Cardiac muscle cell (in vitro differentiated cells and primary cell): Measurements from ENCODE around the gene SLC26A4. TPM values are rescaled to one million over a fixed set of nuclear protein-coding genes. Genes with fewer than 3 reads are reported as not detected.
A peak's percentile ranks its signal among the peaks of the same experiment; 100 is the strongest.

Experiments used
- DNase-seq, 2 donors: peaks; one replicate each; pipeline versions ENCODE4 v3.0.0 to v3.0.0-alpha.2; 2010 to 2017; ENCODE audit warnings: low read depth in 1 of 2, low spot score in 1 of 2
- H3K27ac ChIP-seq: fragments of 200-600 bp; sonication (generic); 2 replicates; pipeline ENCODE4 v1.5.1; 2016
- H3K27me3 ChIP-seq: fragments of 200-600 bp; sonication (generic); 2 replicates; pipeline ENCODE4 v1.6.0; 2016; ENCODE audit warnings: control low read depth
- H3K36me3 ChIP-seq: fragments of 200-600 bp; sonication (generic); 2 replicates; pipeline ENCODE4 v1.5.1; 2016; ENCODE audit warnings: control low read depth
- H3K4me1 ChIP-seq: fragments of 200-600 bp; sonication (generic); 2 replicates; pipeline ENCODE4 v1.8.1; 2017; ENCODE audit warnings: low read depth, mild to moderate bottlenecking, mixed run types
- H3K4me3 ChIP-seq: fragments of 200-600 bp; sonication (generic); 2 replicates; pipeline ENCODE4 v1.5.1; 2016; ENCODE audit warnings: mild to moderate bottlenecking
- H3K9me3 ChIP-seq: fragments of 200-600 bp; sonication (generic); 2 replicates; pipeline ENCODE4 v1.5.1; 2017; ENCODE audit warnings: low read depth, mild to moderate bottlenecking, control low read depth
- polyA plus RNA-seq: library from polyadenylated mRNA; unstranded; fragments of >200 nt; fragmentation: Nextera tagmentation; extraction: Ambion mirVana; gene quantifications from 2 replicates; pipeline ENCODE4 v1.2.1, GENCODE V29; 2016
- total RNA-seq: library from RNA; depleted of rRNA; stranded (reverse); fragments of >200 nt; gene quantifications from 2 replicates; pipeline ENCODE4 v1.2.3, GENCODE V29; 2016
- TF ChIP-seq, protein P1 (sequence below): IDR thresholded peaks from 2 replicates; pipeline ENCODE4 v1.5.1; 2012; ENCODE audit warnings: low read depth, mild to moderate bottlenecking, low read length

SLC26A4 gene
- total and polyA plus RNA-seq, 2 experiments from 2014 or later: 0.89 TPM; not detected in 1

- Histone ChIP-seq H3K4me3 (no peak overlapping the region), H3K27me3 (peaks cover 90% of the 10 kb centered on the region), H3K36me3 (no peaks in the 10 kb centered on the region), H3K9me3 (no peaks in the 10 kb centered on the region), H3K4me1 (no peaks in the 10 kb centered on the region), H3K27ac (no peak overlapping the region)
- TF ChIP-seq, protein P1, sequence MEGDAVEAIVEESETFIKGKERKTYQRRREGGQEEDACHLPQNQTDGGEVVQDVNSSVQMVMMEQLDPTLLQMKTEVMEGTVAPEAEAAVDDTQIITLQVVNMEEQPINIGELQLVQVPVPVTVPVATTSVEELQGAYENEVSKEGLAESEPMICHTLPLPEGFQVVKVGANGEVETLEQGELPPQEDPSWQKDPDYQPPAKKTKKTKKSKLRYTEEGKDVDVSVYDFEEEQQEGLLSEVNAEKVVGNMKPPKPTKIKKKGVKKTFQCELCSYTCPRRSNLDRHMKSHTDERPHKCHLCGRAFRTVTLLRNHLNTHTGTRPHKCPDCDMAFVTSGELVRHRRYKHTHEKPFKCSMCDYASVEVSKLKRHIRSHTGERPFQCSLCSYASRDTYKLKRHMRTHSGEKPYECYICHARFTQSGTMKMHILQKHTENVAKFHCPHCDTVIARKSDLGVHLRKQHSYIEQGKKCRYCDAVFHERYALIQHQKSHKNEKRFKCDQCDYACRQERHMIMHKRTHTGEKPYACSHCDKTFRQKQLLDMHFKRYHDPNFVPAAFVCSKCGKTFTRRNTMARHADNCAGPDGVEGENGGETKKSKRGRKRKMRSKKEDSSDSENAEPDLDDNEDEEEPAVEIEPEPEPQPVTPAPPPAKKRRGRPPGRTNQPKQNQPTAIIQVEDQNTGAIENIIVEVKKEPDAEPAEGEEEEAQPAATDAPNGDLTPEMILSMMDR: no peak
- DNase-seq: peak in 1 of 2 donors; percentile 83
These were observed 962 bp upstream of the SLC26A4 start for GRCh38 chr7:107659666-107660065.

GRCh38 chr7:107661081-107661864 is 645 bp downstream of the SLC26A4 start:
- H3K4me3 ChIP-seq: peak overlapping the region; percentile 30
- no peaks in the 10 kb centered on the region for H3K36me3 ChIP-seq
- H3K27me3 ChIP-seq: peaks cover 99% of the 10 kb centered on the region
- H3K4me1 ChIP-seq: no peaks in the 10 kb centered on the region
- H3K9me3 ChIP-seq: no peaks in the 10 kb centered on the region
- no peak overlapping the region for H3K27ac ChIP-seq
- DNase-seq: peak; percentile 65 to 74
- TF ChIP-seq, protein P1: peak; percentile 37

- Histone ChIP-seq H3K27me3 (peaks cover 99% of the 10 kb centered on the region), H3K9me3 (no peaks in the 10 kb centered on the region), H3K36me3 (no peaks in the 10 kb centered on the region), H3K4me3 (peak overlapping the region; percentile 30), H3K27ac (no peak overlapping the region), H3K4me1 (no peaks in the 10 kb centered on the region)
- no peak for DNase-seq
- TF ChIP-seq, protein P1: no peak
These were observed 1.3 kb downstream of the SLC26A4 start for GRCh38 chr7:107661865-107662379.

DNA sequence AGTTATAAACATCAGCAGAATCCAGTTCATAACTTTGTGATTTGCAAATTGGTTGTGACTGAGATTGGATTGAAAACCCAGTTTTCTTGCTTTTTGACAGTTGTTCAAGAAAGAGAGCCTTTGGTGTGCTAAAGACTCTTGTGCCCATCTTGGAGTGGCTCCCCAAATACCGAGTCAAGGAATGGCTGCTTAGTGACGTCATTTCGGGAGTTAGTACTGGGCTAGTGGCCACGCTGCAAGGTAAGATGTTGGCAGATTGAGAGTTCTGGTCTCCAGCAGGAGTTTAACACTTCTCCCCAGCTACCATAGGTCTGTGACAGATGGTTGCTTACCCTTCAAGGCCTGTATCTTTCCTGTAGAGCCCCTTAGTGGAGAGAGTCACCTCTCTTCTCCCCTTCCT is 2.6 kb downstream of the SLC26A4 start:
- no peaks in the 10 kb centered on the region for H3K36me3 ChIP-seq
- no peaks in the 10 kb centered on the region for H3K9me3 ChIP-seq
- TF ChIP-seq, protein P1: no peak
- H3K4me3 ChIP-seq: no peak overlapping the region
- no peak overlapping the region for H3K27ac ChIP-seq
- H3K27me3 ChIP-seq: peaks cover 94% of the 10 kb centered on the region
- DNase-seq: no peak
- H3K4me1 ChIP-seq: no peaks in the 10 kb centered on the region

GRCh38 chr7:107666790-107667189 is 6.2 kb downstream of the SLC26A4 start:
- Histone ChIP-seq H3K9me3 (no peaks in the 10 kb centered on the region), H3K27ac (no peak overlapping the region), H3K4me1 (no peaks in the 10 kb centered on the region), H3K36me3 (no peaks in the 10 kb centered on the region), H3K4me3 (no peak overlapping the region), H3K27me3 (peaks cover 78% of the 10 kb centered on the region)
- DNase-seq: no peak
- TF ChIP-seq, protein P1: no peak
